ENCODE measurements around the gene PPP1R3F. TPM values are rescaled to one million over a fixed set of nuclear protein-coding genes. Genes with fewer than 3 reads are reported as not detected.
A peak's percentile ranks its signal among the peaks of the same experiment; 100 is the strongest.

The PPP1R3F gene
- total and polyA plus RNA-seq, 9 of the 15 experiments (the other 6 are each of a cell fraction or from before 2014, with no cell fraction given) = 0.03 to 0.91 (median 0.43) TPM; not detected in 1

DNA sequence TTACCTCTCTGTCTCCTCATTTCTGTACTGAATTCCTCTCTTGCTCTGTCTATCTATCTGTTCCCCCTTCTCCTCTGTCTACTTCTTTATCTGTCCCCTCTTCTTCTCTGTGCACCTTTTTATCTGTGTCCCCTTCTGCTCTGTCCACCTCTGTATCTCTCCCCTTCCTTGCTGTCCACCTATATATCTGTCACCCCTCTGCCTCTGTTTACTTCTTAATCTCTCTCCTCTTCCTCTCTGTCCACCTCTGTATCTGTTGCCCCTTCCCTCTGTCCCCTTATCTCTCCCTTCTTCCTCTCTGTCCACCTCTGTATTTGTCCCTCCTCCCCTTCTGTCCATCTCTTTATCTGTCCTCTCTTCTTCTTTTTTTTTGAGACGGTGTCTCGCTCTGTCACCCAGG, 25.4 kb upstream of the PPP1R3F start (continued):
- TF ChIP-seq SNRNP70 (optimal IDR thresholded peaks at IDR 0.05; ENCODE audit: low read depth, low read length) = no peak
- TF ChIP-seq, protein P1, sequence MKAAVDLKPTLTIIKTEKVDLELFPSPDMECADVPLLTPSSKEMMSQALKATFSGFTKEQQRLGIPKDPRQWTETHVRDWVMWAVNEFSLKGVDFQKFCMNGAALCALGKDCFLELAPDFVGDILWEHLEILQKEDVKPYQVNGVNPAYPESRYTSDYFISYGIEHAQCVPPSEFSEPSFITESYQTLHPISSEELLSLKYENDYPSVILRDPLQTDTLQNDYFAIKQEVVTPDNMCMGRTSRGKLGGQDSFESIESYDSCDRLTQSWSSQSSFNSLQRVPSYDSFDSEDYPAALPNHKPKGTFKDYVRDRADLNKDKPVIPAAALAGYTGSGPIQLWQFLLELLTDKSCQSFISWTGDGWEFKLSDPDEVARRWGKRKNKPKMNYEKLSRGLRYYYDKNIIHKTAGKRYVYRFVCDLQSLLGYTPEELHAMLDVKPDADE (conservative IDR thresholded peaks at IDR 0.05; ENCODE audit: control insufficient read depth, low read depth, low read length) = no peak
- TF ChIP-seq U2AF2 (optimal IDR thresholded peaks at IDR 0.05; ENCODE audit: low read depth, low read length) = no peak
- TF ChIP-seq, protein P2, sequence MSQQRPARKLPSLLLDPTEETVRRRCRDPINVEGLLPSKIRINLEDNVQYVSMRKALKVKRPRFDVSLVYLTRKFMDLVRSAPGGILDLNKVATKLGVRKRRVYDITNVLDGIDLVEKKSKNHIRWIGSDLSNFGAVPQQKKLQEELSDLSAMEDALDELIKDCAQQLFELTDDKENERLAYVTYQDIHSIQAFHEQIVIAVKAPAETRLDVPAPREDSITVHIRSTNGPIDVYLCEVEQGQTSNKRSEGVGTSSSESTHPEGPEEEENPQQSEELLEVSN (IDR thresholded peaks at IDR 0.05; ENCODE audit: borderline replicate concordance in 1 of 2, extremely low read depth in 1 of 2, insufficient read depth in 1 of 2, insufficient read length in 1 of 2, low read depth in 1 of 2, low read length in 1 of 2, poor library complexity in 1 of 2, severe bottlenecking in 1 of 2) = no peak
- no peak for TF ChIP-seq RFX5 (IDR thresholded peaks at IDR 0.05; ENCODE audit: low read depth, low read length)
- no peak for TF ChIP-seq MAZ (CRISPR knock-in tag; conservative IDR thresholded peaks at IDR 0.05 in 1 of 2, IDR thresholded peaks at IDR 0.05 in 1 of 2)
- TF ChIP-seq PTTG1 (tag; IDR thresholded peaks at IDR 0.05; ENCODE audit: low read depth) = no peak
- no peak for TF ChIP-seq PTRF (tag; IDR thresholded peaks at IDR 0.05)
- TF ChIP-seq ETV5 (CRISPR knock-in tag; IDR thresholded peaks at IDR 0.05; ENCODE audit: low read depth) = no peak
- no peak for TF ChIP-seq ZNF589 (CRISPR knock-in tag; IDR thresholded peaks at IDR 0.05; ENCODE audit: low read depth)
- TF ChIP-seq RBM15 (IDR thresholded peaks at IDR 0.05; ENCODE audit: insufficient read depth, low read length) = no peak
- TF ChIP-seq SMAD4 (CRISPR knock-in tag; conservative IDR thresholded peaks at IDR 0.05) = peak; percentile 61
- TF ChIP-seq, protein P3, sequence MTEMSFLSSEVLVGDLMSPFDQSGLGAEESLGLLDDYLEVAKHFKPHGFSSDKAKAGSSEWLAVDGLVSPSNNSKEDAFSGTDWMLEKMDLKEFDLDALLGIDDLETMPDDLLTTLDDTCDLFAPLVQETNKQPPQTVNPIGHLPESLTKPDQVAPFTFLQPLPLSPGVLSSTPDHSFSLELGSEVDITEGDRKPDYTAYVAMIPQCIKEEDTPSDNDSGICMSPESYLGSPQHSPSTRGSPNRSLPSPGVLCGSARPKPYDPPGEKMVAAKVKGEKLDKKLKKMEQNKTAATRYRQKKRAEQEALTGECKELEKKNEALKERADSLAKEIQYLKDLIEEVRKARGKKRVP (CRISPR knock-in tag; IDR thresholded peaks at IDR 0.05) = no peak
- TF ChIP-seq, protein P4, sequence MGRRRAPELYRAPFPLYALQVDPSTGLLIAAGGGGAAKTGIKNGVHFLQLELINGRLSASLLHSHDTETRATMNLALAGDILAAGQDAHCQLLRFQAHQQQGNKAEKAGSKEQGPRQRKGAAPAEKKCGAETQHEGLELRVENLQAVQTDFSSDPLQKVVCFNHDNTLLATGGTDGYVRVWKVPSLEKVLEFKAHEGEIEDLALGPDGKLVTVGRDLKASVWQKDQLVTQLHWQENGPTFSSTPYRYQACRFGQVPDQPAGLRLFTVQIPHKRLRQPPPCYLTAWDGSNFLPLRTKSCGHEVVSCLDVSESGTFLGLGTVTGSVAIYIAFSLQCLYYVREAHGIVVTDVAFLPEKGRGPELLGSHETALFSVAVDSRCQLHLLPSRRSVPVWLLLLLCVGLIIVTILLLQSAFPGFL (CRISPR knock-in tag; IDR thresholded peaks at IDR 0.05) = no peak
- TF ChIP-seq CBX1 (IDR thresholded peaks at IDR 0.05; ENCODE audit: low read depth) = no peak
- TF ChIP-seq, protein P5, sequence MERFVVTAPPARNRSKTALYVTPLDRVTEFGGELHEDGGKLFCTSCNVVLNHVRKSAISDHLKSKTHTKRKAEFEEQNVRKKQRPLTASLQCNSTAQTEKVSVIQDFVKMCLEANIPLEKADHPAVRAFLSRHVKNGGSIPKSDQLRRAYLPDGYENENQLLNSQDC (CRISPR knock-in tag; IDR thresholded peaks at IDR 0.05) = no peak
- TF ChIP-seq MYC (IDR thresholded peaks at IDR 0.05; ENCODE audit: low read depth, low read length) = no peak
- TF ChIP-seq MYC (CRISPR knock-in tag; IDR thresholded peaks at IDR 0.05; ENCODE audit: borderline replicate concordance, low read depth) = no peak
- no peak for TF ChIP-seq TAF1 (IDR thresholded peaks at IDR 0.05; ENCODE audit: control insufficient read depth, extremely low read depth, insufficient read depth, low read length, severe bottlenecking)
- peak; percentile 95 to 96 for TF ChIP-seq TRIM24 (IDR thresholded peaks at IDR 0.05)
- peak; percentile 33; the same call in 1 of the 2 replicates for TF ChIP-seq MIER1 (IDR thresholded peaks at IDR 0.05; ENCODE audit: low read depth)
- TF ChIP-seq, protein P6, sequence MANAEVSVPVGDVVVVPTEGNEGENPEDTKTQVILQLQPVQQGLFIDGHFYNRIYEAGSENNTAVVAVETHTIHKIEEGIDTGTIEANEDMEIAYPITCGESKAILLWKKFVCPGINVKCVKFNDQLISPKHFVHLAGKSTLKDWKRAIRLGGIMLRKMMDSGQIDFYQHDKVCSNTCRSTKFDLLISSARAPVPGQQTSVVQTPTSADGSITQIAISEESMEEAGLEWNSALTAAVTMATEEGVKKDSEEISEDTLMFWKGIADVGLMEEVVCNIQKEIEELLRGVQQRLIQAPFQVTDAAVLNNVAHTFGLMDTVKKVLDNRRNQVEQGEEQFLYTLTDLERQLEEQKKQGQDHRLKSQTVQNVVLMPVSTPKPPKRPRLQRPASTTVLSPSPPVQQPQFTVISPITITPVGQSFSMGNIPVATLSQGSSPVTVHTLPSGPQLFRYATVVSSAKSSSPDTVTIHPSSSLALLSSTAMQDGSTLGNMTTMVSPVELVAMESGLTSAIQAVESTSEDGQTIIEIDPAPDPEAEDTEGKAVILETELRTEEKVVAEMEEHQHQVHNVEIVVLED (CRISPR knock-in tag; IDR thresholded peaks at IDR 0.05) = no peak
- TF ChIP-seq E2F3 (CRISPR knock-in tag; IDR thresholded peaks at IDR 0.05) = no peak

Measured in K562 (cell line).